PFSK-1 (cell line): Measurements from ENCODE around the gene FUBP3.

Experiments
- POLR2AphosphoS5 ChIP-seq: IDR thresholded peaks from 2 replicates; pipeline ENCODE4 v1.6.1; 2012; ENCODE audit warnings: low read depth, mild to moderate bottlenecking, control low read depth, low read length, moderate library complexity
- REST ChIP-seq, 2 experiments: IDR thresholded peaks; 2 replicates each; pipeline versions ENCODE4 v1.6.1 to v1.8.0; 2011 to 2012; ENCODE audit warnings: low read depth in 2 of 2, low read length in 2 of 2, control low read depth in 1 of 2, inconsistent platforms in 1 of 2, mild to moderate bottlenecking in 1 of 2, moderate library complexity in 1 of 2; ENCODE audit not compliant: insufficient read depth in 1 of 2
- SIN3A ChIP-seq: IDR thresholded peaks from 2 replicates; pipeline ENCODE4 v1.6.1; 2012; ENCODE audit warnings: mild to moderate bottlenecking, low read length, moderate library complexity, borderline replicate concordance; ENCODE audit not compliant: insufficient read depth
- TAF1 ChIP-seq: IDR thresholded peaks from 2 replicates; pipeline ENCODE4 v1.6.1; 2012; ENCODE audit warnings: low read length, control low read depth, borderline replicate concordance; ENCODE audit not compliant: insufficient read depth

GRCh38 chr9:130635306-130635705 lies 55.9 kb downstream of the FUBP3 start:
- TF ChIP-seq REST (IDR thresholded peaks at IDR 0.05; ENCODE audit: insufficient read depth in 1 of 2, low read depth in 2 of 2, low read length in 2 of 2) = no peak
- no peak for TF ChIP-seq POLR2AphosphoS5
- no peak for TF ChIP-seq SIN3A
- TF ChIP-seq TAF1 = no peak
